Activated CD4-positive, CD25-positive, alpha-beta regulatory T cell treated with anti-CD3 and anti-CD28 coated beads, Interleukin-2, amount 50 U/mL, for 72 hours (primary cell): ENCODE data around the gene POLR2H.
A peak's percentile ranks its signal among the peaks of the same experiment; 100 is the strongest.

ENCODE experiments used
- DNase-seq: peaks from one replicate; pipeline ENCODE4 v3.0.0; 2021

POLR2H gene

GRCh38 chr3:184353546-184353941, 8.0 kb upstream of the POLR2H start:
- no peak for DNase-seq

- peak; percentile 64 for DNase-seq
Measured at GRCh38 chr3:184354121-184354728, 7.3 kb upstream of the POLR2H start.

- no peak for DNase-seq
Measured at GRCh38 chr3:184354754-184355153, 6.8 kb upstream of the POLR2H start.

GRCh38 chr3:184355261-184356040, 6.1 kb upstream of the POLR2H start:
- no peak for DNase-seq

GRCh38 chr3:184357248-184358123, 4.0 kb upstream of the POLR2H start:
- no peak for DNase-seq

GRCh38 chr3:184358124-184358767, 3.3 kb upstream of the POLR2H start:
- no peak for DNase-seq

GRCh38 chr3:184358921-184359350, 2.6 kb upstream of the POLR2H start:
- DNase-seq: no peak

GRCh38 chr3:184359610-184360009, 1.9 kb upstream of the POLR2H start:
- no peak for DNase-seq

- no peak for DNase-seq
Measured at GRCh38 chr3:184360070-184360928, 1.2 kb upstream of the POLR2H start.

- no peak for DNase-seq
Measured at GRCh38 chr3:184360929-184361531, 480 bp upstream of the POLR2H start.

GRCh38 chr3:184361932-184362667, 590 bp downstream of the POLR2H start:
- peak; percentile 62 for DNase-seq

GRCh38 chr3:184362668-184363546, 1.4 kb downstream of the POLR2H start:
- peak; percentile 94 for DNase-seq

- DNase-seq: no peak
Measured at GRCh38 chr3:184366619-184367289, 5.2 kb downstream of the POLR2H start.

- DNase-seq: no peak
Measured at GRCh38 chr3:184368116-184368515, 6.6 kb downstream of the POLR2H start.

GRCh38 chr3:184368586-184369183, 7.2 kb downstream of the POLR2H start:
- DNase-seq: no peak

GRCh38 chr3:184371570-184372018, 10.1 kb downstream of the POLR2H start:
- DNase-seq: no peak

- no peak for DNase-seq
Measured at GRCh38 chr3:184372296-184372821, 10.8 kb downstream of the POLR2H start.

GRCh38 chr3:184372911-184373310, 11.4 kb downstream of the POLR2H start:
- DNase-seq: no peak
